H1 (cell line): ENCODE results near the gene HMGN2. TPM values are rescaled to one million over a fixed set of nuclear protein-coding genes. Genes with fewer than 3 reads are reported as not detected.

Experiments used
- CBX5 ChIP-seq: fragments of 300-800, 300-1000 bp; sonication (generic); IDR thresholded peaks from 2 replicates; pipeline ENCODE4 v1.7.1; 2016; ENCODE audit warnings: antibody characterized with exemption, low read length, low read depth
- CEBPB ChIP-seq: IDR thresholded peaks from 2 replicates; pipeline ENCODE4 v1.6.1; 2012; ENCODE audit warnings: low read depth, low read length
- EZH2 ChIP-seq: fragments of 200-600 bp; sonication (generic); IDR thresholded peaks from 2 replicates; pipeline ENCODE4 v1.7.1; 2012; ENCODE audit warnings: low read depth, mild to moderate bottlenecking, moderate library complexity, low read length, inconsistent platforms; ENCODE audit not compliant: severe bottlenecking
- FOSL1 ChIP-seq: IDR thresholded peaks from 2 replicates; pipeline ENCODE4 v1.6.1; 2011; ENCODE audit warnings: mild to moderate bottlenecking, low read depth, low read length, moderate library complexity; ENCODE audit not compliant: insufficient read depth
- PHF8 ChIP-seq: fragments of 200-600 bp; sonication (generic); conservative IDR thresholded peaks from 2 replicates; pipeline ENCODE4 v1.7.1; 2012; ENCODE audit warnings: low read depth, mild to moderate bottlenecking, inconsistent platforms, low read length, moderate library complexity
- SIRT6 ChIP-seq: IDR thresholded peaks from one replicate; pipeline ENCODE4 v1.7.1; 2012; ENCODE audit warnings: low read length, inconsistent platforms
- SRF ChIP-seq: IDR thresholded peaks from 2 replicates; pipeline ENCODE4 v1.6.1; 2011; ENCODE audit warnings: mild to moderate bottlenecking, low read depth, low read length, moderate library complexity
- SUZ12 ChIP-seq: fragments of 200-600 bp; sonication (generic); IDR thresholded peaks from 2 replicates; pipeline ENCODE4 v1.6.1; 2012; ENCODE audit warnings: mild to moderate bottlenecking, inconsistent platforms, low read length, moderate library complexity, mixed read lengths
- TAF1 ChIP-seq: IDR thresholded peaks from 2 replicates; pipeline ENCODE4 v1.6.1; 2011; ENCODE audit warnings: mild to moderate bottlenecking, low read depth, low read length
- TEAD4 ChIP-seq: IDR thresholded peaks from 2 replicates; pipeline ENCODE4 v1.6.1; 2012; ENCODE audit warnings: low read depth, low read length, inconsistent platforms, mixed read lengths
- ZNF274 ChIP-seq: IDR thresholded peaks from 2 replicates; pipeline ENCODE4 v1.7.0; 2012; ENCODE audit warnings: low read length, borderline replicate concordance; ENCODE audit errors: extremely low read depth
- polyA plus RNA-seq, 7 experiments: library from polyadenylated mRNA; depleted of rRNA in 3 of 7; stranded (reverse) in 5 of 7; unstranded in 2 of 7; fragments of >200 nt in 5 of 7; fragments of 200-250 nt in 2 of 7; gene quantifications; 1 replicate in 5 of 7; 2 replicates in 1 of 7; 4 replicates in 1 of 7; pipeline versions ENCODE4 v1.2.1 to v1.2.3, GENCODE V29; 2011 to 2013; ENCODE audit warnings: missing spikeins in 2 of 7, mixed read lengths in 2 of 7
- total RNA-seq: library from RNA; stranded (reverse); fragmentation: NEBNext Ultra II Directional; extraction: Animal tissue kit (Norgen Biotek cat#: 25700); gene quantifications from 2 replicates; pipeline ENCODE4 v1.2.1, GENCODE V29; 2021
- TF ChIP-seq, protein P1 (sequence below): fragments of 300-600 bp; sonication (generic); IDR thresholded peaks from 2 replicates; pipeline ENCODE4 v1.7.1; 2012; ENCODE audit warnings: low read length, moderate library complexity, mild to moderate bottlenecking, inconsistent platforms; ENCODE audit not compliant: insufficient replicate concordance

The HMGN2 gene
- total and polyA plus RNA-seq, 2 of the 8 experiments (the other 6 are each of a cell fraction or from before 2014, with no cell fraction given) = 254 to 453 TPM

- TF ChIP-seq, protein P1, sequence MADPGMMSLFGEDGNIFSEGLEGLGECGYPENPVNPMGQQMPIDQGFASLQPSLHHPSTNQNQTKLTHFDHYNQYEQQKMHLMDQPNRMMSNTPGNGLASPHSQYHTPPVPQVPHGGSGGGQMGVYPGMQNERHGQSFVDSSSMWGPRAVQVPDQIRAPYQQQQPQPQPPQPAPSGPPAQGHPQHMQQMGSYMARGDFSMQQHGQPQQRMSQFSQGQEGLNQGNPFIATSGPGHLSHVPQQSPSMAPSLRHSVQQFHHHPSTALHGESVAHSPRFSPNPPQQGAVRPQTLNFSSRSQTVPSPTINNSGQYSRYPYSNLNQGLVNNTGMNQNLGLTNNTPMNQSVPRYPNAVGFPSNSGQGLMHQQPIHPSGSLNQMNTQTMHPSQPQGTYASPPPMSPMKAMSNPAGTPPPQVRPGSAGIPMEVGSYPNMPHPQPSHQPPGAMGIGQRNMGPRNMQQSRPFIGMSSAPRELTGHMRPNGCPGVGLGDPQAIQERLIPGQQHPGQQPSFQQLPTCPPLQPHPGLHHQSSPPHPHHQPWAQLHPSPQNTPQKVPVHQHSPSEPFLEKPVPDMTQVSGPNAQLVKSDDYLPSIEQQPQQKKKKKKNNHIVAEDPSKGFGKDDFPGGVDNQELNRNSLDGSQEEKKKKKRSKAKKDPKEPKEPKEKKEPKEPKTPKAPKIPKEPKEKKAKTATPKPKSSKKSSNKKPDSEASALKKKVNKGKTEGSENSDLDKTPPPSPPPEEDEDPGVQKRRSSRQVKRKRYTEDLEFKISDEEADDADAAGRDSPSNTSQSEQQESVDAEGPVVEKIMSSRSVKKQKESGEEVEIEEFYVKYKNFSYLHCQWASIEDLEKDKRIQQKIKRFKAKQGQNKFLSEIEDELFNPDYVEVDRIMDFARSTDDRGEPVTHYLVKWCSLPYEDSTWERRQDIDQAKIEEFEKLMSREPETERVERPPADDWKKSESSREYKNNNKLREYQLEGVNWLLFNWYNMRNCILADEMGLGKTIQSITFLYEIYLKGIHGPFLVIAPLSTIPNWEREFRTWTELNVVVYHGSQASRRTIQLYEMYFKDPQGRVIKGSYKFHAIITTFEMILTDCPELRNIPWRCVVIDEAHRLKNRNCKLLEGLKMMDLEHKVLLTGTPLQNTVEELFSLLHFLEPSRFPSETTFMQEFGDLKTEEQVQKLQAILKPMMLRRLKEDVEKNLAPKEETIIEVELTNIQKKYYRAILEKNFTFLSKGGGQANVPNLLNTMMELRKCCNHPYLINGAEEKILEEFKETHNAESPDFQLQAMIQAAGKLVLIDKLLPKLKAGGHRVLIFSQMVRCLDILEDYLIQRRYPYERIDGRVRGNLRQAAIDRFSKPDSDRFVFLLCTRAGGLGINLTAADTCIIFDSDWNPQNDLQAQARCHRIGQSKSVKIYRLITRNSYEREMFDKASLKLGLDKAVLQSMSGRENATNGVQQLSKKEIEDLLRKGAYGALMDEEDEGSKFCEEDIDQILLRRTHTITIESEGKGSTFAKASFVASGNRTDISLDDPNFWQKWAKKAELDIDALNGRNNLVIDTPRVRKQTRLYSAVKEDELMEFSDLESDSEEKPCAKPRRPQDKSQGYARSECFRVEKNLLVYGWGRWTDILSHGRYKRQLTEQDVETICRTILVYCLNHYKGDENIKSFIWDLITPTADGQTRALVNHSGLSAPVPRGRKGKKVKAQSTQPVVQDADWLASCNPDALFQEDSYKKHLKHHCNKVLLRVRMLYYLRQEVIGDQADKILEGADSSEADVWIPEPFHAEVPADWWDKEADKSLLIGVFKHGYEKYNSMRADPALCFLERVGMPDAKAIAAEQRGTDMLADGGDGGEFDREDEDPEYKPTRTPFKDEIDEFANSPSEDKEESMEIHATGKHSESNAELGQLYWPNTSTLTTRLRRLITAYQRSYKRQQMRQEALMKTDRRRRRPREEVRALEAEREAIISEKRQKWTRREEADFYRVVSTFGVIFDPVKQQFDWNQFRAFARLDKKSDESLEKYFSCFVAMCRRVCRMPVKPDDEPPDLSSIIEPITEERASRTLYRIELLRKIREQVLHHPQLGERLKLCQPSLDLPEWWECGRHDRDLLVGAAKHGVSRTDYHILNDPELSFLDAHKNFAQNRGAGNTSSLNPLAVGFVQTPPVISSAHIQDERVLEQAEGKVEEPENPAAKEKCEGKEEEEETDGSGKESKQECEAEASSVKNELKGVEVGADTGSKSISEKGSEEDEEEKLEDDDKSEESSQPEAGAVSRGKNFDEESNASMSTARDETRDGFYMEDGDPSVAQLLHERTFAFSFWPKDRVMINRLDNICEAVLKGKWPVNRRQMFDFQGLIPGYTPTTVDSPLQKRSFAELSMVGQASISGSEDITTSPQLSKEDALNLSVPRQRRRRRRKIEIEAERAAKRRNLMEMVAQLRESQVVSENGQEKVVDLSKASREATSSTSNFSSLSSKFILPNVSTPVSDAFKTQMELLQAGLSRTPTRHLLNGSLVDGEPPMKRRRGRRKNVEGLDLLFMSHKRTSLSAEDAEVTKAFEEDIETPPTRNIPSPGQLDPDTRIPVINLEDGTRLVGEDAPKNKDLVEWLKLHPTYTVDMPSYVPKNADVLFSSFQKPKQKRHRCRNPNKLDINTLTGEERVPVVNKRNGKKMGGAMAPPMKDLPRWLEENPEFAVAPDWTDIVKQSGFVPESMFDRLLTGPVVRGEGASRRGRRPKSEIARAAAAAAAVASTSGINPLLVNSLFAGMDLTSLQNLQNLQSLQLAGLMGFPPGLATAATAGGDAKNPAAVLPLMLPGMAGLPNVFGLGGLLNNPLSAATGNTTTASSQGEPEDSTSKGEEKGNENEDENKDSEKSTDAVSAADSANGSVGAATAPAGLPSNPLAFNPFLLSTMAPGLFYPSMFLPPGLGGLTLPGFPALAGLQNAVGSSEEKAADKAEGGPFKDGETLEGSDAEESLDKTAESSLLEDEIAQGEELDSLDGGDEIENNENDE = no peak
- TF ChIP-seq TAF1 (no peak), SRF (no peak), CEBPB (no peak), EZH2 (no peak), SUZ12 (no peak), SIRT6 (no peak), TEAD4 (no peak), ZNF274 (no peak), CBX5 (no peak), FOSL1 (no peak), PHF8 (no peak)
Measured at GRCh38 chr1:26434161-26434752, 38.0 kb upstream of the HMGN2 start (continued).
